Heart right ventricle (tissue), 16 donors: ENCODE results near the gene CLTCL1. TPM values are rescaled to one million over a fixed set of nuclear protein-coding genes. Genes with fewer than 3 reads are reported as not detected.

ENCODE experiments used
- ATAC-seq, 8 donors: fragments of 200-7000 bp; cut with Tn5 transposase; one replicate each; pipeline ENCODE4 v1.9.1; 2020; ENCODE audit warnings: mild to moderate bottlenecking in 8 of 8, moderate library complexity in 8 of 8, moderate number of reproducible peaks in 1 of 8
- DNase-seq, 2 donors: peaks; one replicate each; pipeline ENCODE4 v3.0.0-alpha.2; 2020
- H3K27ac ChIP-seq, 10 donors: fragments of 200-600 bp; sonication (generic) in 2 of 10; one replicate each; pipeline versions ENCODE4 v1.5.0 to v1.8.0; 2020 to 2022; ENCODE audit warnings: mild to moderate bottlenecking in 3 of 10
- H3K27me3 ChIP-seq, 7 donors: fragments of 200-600 bp; one replicate each; pipeline ENCODE4 v1.8.0; 2021 to 2022; ENCODE audit warnings: mild to moderate bottlenecking in 2 of 7
- H3K36me3 ChIP-seq, 9 donors: fragments of 200-600 bp; sonication (generic) in 1 of 9; one replicate each; pipeline versions ENCODE4 v1.5.0 to v1.8.0; 2020 to 2022; ENCODE audit warnings: mild to moderate bottlenecking in 2 of 9
- H3K4me1 ChIP-seq, 9 donors: fragments of 200-600 bp; sonication (generic) in 1 of 9; one replicate each; pipeline versions ENCODE4 v1.5.0 to v1.8.0; 2020 to 2022; ENCODE audit warnings: mild to moderate bottlenecking in 4 of 9
- H3K4me3 ChIP-seq, 10 donors: fragments of 200-600 bp; sonication (generic) in 2 of 10; one replicate each; pipeline versions ENCODE4 v1.5.0 to v1.8.0; 2020 to 2022; ENCODE audit warnings: mild to moderate bottlenecking in 7 of 10, moderate library complexity in 2 of 10
- H3K9me3 ChIP-seq, 11 donors: fragments of 200-600 bp in 10 of 11; sonication (generic) in 2 of 11; one replicate each; pipeline versions ENCODE4 v1.5.0 to v1.8.0; 2013 to 2022; ENCODE audit warnings: mild to moderate bottlenecking in 2 of 11, control low read depth in 1 of 11, moderate library complexity in 1 of 11
- WGBS, 2 donors: extraction: QIAGEN DNeasy Blood & Tissue Kit; methylation state at CpG; one replicate each; pipeline ENCODE4 v1.1.7; 2013; ENCODE audit warnings: inconsistent platforms in 1 of 2; 5-methylcytosine and 5-hydroxymethylcytosine counted together
- intact Hi-C, 10 donors: fragments of 100-400 bp; cut with DNase I; formaldehyde crosslinking; loops; one replicate each; pipeline versions ENCODE4 v1.11.1 to v1.14.2; 2022
- polyA plus RNA-seq, 2 donors: library from polyadenylated mRNA; stranded (reverse); fragments of 200-250 nt; gene quantifications; one replicate each; pipeline ENCODE4 v1.2.3, GENCODE V29; 2013
- total RNA-seq, 10 donors: library from RNA; stranded (reverse); fragmentation: NEBNext Ultra II Directional in 3 of 10; extraction: Animal tissue kit (Norgen Biotek cat#: 25700) in 3 of 10; gene quantifications; one replicate each; pipeline versions ENCODE4 v1.2.1 to v1.2.4, GENCODE V29; 2021 to 2023
- TF ChIP-seq, protein P1 (sequence below), 9 donors: fragments of 200-600 bp; sonication (generic) in 2 of 9; IDR thresholded peaks; one replicate each; pipeline versions ENCODE4 v1.5.0 to v1.8.0; 2021 to 2022; ENCODE audit warnings: antibody characterized with exemption in 9 of 9, mild to moderate bottlenecking in 5 of 9, moderate library complexity in 1 of 9
- donor health status: Arrhythmogenic right ventricular cardiomyopathy.
- donor health status: ischemic (EF 13 %, LVEDD 7.1; RV severe dilation, severe dysfunction).
- donor health status: healthy with polysubstance abuse.
- donor health status: DM: no; HTN: yes; CAD: no.
- donor health status: DM: no; HTN: no; CAD: no.
- donor health status: ischemic (EF 25% LVEDD 6.9; RV normal size, moderate dysfunction).
- donor health status: ischemic (EF 25% LVEDD 5.7; RV mildly dilated, moderate dysfunction).
- donor health status: healthy.
- donor health status: DM: yes; HTN: yes; CAD: no.
- donor health status: Ischemic cardiomyopathy.
- donor health status: ischemic (EF 35%, LVEDD 5.7; RV mildly dilated, moderate dysfunction).
- donor health status: nonischemic (EF 11% LVEDD 7.7; RV severe dilation, severe dysfunction).
- donor health status: DM: yes; HTN: yes; CAD: no.
- donor health status: PGD.
- donor health status: ischemic (EF 29% LVEDD 5.4; RV normal size, mild dysfunction).
- donor health status: nonischemic (EF 23%, LVEDD 6.1; RV moderate dilation, normal function).

Gene CLTCL1
- total and polyA plus RNA-seq, 12 donors: 5.4 to 21.9 (median 13.1) TPM

- Histone ChIP-seq H3K4me3 (no peak overlapping the region), H3K9me3 (no peaks in the 10 kb centered on the region), H3K4me1 (peaks cover 0 to 23% (median 7%) of the 10 kb centered on the region in 9 donors), H3K36me3 (peaks cover 0 to 44% (median 8%) of the 10 kb centered on the region in 9 donors), H3K27ac (peak overlapping the region in 1 of 10 donors; percentile 66), H3K27me3 (no peaks in the 10 kb centered on the region)
- 95 to 97% methylated on average over 14 of the region's 14 CpGs for WGBS, 2 donors
- TF ChIP-seq, protein P1, sequence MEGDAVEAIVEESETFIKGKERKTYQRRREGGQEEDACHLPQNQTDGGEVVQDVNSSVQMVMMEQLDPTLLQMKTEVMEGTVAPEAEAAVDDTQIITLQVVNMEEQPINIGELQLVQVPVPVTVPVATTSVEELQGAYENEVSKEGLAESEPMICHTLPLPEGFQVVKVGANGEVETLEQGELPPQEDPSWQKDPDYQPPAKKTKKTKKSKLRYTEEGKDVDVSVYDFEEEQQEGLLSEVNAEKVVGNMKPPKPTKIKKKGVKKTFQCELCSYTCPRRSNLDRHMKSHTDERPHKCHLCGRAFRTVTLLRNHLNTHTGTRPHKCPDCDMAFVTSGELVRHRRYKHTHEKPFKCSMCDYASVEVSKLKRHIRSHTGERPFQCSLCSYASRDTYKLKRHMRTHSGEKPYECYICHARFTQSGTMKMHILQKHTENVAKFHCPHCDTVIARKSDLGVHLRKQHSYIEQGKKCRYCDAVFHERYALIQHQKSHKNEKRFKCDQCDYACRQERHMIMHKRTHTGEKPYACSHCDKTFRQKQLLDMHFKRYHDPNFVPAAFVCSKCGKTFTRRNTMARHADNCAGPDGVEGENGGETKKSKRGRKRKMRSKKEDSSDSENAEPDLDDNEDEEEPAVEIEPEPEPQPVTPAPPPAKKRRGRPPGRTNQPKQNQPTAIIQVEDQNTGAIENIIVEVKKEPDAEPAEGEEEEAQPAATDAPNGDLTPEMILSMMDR (IDR thresholded peaks at IDR 0.05): no peak
- DNase-seq (no peak), ATAC-seq (peak in 3 of 8 donors; percentile 48 to 64 (median 52))
- intact Hi-C loops: no loop called here
These were observed 50.5 kb downstream of the CLTCL1 start for GRCh38 chr22:19240813-19241592.

DNA sequence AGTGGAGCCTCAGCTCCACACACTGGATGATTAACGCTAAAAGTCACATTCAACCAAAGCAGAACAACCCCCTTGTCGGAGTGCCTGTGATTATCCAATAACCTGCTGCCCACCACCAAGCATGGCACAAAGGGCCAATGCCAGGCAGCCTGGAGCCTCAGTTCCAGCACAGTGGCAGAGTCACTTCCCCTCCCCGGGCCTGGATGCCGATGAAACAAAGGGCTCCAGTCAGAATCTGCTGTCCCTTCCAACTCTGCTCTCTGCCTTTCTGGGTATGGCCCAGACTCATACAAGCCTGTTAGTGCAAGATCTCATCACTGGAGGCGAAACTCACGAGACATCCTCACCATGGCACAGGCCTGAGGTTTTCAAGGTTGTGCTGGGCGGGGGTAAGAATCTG is 52.1 kb downstream of the CLTCL1 start:
- Histone ChIP-seq H3K4me3 (no peak overlapping the region), H3K27me3 (no peaks in the 10 kb centered on the region), H3K36me3 (peaks cover 0 to 55% (median 10%) of the 10 kb centered on the region in 9 donors), H3K9me3 (no peaks in the 10 kb centered on the region), H3K27ac (peak overlapping the region in 5 of 10 donors; percentile 58 to 74 (median 64)), H3K4me1 (peaks cover 0 to 23% (median 7%) of the 10 kb centered on the region in 9 donors)
- 92 to 93% methylated on average over 7 of the region's 7 CpGs for WGBS, 2 donors
- intact Hi-C loops: no loop called here
- DNase-seq: no peak
- TF ChIP-seq, protein P1 (IDR thresholded peaks at IDR 0.05): no peak
- no peak for ATAC-seq

GRCh38 chr22:19238900-19239299 is 52.6 kb downstream of the CLTCL1 start:
- H3K4me1 ChIP-seq: peaks cover 0 to 23% (median 7%) of the 10 kb centered on the region in 9 donors
- whole genome bisulfite sequencing, 2 donors: 49 to 69% methylated on average over 7 of the region's 7 CpGs
- TF ChIP-seq, protein P1 (IDR thresholded peaks at IDR 0.05): no peak
- intact Hi-C loops: no loop called here
- no peaks in the 10 kb centered on the region for H3K27me3 ChIP-seq
- no peaks in the 10 kb centered on the region for H3K9me3 ChIP-seq
- H3K27ac ChIP-seq: peak overlapping the region in 5 of 10 donors; percentile 58 to 74 (median 64)
- ATAC-seq (peak in 7 of 8 donors; percentile 45 to 92 (median 79)), DNase-seq (peak in 1 of 2 donors; percentile 27)
- no peak overlapping the region for H3K4me3 ChIP-seq
- peaks cover 0 to 60% (median 13%) of the 10 kb centered on the region in 9 donors for H3K36me3 ChIP-seq

- intact Hi-C loops: no loop called here
- TF ChIP-seq, protein P1 (IDR thresholded peaks at IDR 0.05): no peak
- H3K9me3 ChIP-seq: no peaks in the 10 kb centered on the region
- peaks cover 0 to 79% (median 13%) of the 10 kb centered on the region in 9 donors for H3K36me3 ChIP-seq
- ATAC-seq (no peak), DNase-seq (no peak)
- no peaks in the 10 kb centered on the region for H3K27me3 ChIP-seq
- WGBS, 2 donors: 91 to 95% methylated on average over 4 of the region's 4 CpGs
- peaks cover 0 to 23% (median 7%) of the 10 kb centered on the region in 9 donors for H3K4me1 ChIP-seq
- H3K27ac ChIP-seq: no peak overlapping the region
- H3K4me3 ChIP-seq: no peak overlapping the region
These were observed 55.6 kb downstream of the CLTCL1 start for GRCh38 chr22:19235874-19236273.
